ENCODE data around the gene RBL2. TPM values are rescaled to one million over a fixed set of nuclear protein-coding genes. Genes with fewer than 3 reads are reported as not detected.

RBL2 gene
- total and polyA plus RNA-seq, 2 of the 13 experiments (the other 11 are each of a cell fraction or from before 2014, with no cell fraction given): 41.2 to 60.9 TPM

- no peak for TF ChIP-seq TERF1 (CRISPR knock-in tag; IDR thresholded peaks at IDR 0.05)
- TF ChIP-seq NR2F1 (CRISPR knock-in tag; IDR thresholded peaks at IDR 0.05): peak; percentile 31 to 50; a peak in 1 of 4 replicates
- peak; percentile 68 for TF ChIP-seq ZNF781 (CRISPR knock-in tag; IDR thresholded peaks at IDR 0.05; ENCODE audit: borderline replicate concordance, not compliant biosample characterization)
- TF ChIP-seq ZNF33A (CRISPR knock-in tag; IDR thresholded peaks at IDR 0.05; ENCODE audit: borderline replicate concordance): no peak
- TF ChIP-seq ATM (IDR thresholded peaks at IDR 0.05; ENCODE audit: borderline replicate concordance): peak; percentile 42; the same call in 1 of the 2 replicates
- no peak for TF ChIP-seq RBAK (CRISPR knock-in tag; IDR thresholded peaks at IDR 0.05)
- no peak for TF ChIP-seq ZNF800 (CRISPR knock-in tag; IDR thresholded peaks at IDR 0.05)
Measured at GRCh38 chr16:53503270-53503923, 69.1 kb downstream of the RBL2 start (continued).

All from HepG2 (cell line).